Fibroblast of the conjunctiva (primary cell): ENCODE data around the gene PRR7.
"Not testable (repeated sequence)": the region's sequence is repeated elsewhere in the genome, so short reads cannot be mapped to it uniquely, and the experiment has no call there.

ENCODE experiments used
- DNase-seq: peaks from one replicate; pipeline ENCODE4 v3.0.0-alpha.2; 2010; ENCODE audit warnings: low read depth

PRR7 gene, protein sequence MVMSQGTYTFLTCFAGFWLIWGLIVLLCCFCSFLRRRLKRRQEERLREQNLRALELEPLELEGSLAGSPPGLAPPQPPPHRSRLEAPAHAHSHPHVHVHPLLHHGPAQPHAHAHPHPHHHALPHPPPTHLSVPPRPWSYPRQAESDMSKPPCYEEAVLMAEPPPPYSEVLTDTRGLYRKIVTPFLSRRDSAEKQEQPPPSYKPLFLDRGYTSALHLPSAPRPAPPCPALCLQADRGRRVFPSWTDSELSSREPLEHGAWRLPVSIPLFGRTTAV

DNA sequence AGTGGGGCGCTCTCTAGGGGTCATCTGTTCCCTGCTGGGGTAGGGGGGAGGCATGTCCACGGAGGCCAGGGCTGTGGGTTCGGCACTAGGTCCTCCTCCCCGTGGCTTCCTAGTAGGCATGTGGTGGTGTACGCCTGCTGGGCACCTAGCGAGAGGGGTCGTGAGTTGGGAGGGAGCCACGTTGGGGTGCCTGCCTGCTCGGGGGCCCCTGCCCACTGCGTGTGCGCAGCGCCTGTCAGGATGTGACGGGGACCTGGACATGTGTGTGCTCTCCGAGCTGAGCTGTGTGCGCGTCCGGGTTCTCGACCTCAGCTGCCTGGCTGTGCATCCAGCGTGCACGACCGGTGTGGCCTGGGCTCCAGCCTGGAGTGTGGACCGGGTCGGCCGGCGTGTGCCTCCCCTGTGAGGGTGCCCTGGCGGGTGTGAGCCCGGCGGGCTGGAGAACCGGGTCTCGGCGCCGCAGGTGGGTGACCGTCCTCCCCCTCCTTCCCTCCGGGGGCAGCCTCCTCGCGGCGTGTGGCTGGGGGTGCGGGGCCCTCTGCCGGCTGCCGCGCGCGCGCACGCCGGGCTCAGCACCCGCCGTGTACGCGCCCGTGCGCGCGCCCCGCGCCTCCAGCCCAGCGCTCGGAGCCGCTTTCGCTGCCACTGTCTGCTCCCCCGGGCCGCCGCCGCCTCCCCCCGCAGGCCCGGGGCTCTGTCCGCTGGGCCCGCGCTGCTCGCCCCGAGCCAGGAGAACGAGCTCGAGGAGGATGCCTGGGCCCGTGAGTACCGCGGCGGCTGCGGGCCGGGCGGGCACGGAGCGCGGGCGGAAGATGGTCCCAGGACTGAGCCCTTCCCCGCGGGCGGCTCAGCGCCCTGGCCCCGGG lies at the start of gene PRR7:
PRR7 (plus strand) TSS at position 615 of the 866 bp plus-strand sequence. CDS start 8,254 bp downstream, outside the sequence.
- no peak for DNase-seq

DNA sequence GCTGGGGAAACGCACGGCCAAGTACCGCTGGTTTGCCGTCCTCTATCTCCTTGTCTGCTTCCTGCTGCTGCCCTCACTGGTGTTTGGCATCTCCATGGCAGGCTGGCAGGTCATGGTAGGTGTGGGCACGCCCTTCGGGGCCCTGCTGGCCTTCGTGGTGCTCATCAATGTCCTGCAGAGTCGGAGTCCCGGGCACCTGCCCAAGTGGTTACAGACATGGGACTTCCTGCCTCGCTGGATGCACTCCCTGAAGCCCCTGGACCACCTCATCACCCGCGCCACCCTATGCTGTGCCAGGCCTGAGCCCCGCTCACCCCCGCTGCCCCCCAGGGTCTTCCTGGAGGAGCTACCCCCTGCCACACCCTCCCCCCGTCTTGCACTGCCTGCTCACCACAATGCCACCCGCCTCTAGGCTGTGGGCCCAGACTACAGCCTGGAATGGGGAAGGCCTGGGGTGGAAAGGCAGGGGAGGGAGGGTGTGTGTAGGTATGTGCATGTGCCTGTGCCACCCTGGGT lies 48.7 kb upstream of the PRR7 start:
- DNase-seq = no peak

DNA sequence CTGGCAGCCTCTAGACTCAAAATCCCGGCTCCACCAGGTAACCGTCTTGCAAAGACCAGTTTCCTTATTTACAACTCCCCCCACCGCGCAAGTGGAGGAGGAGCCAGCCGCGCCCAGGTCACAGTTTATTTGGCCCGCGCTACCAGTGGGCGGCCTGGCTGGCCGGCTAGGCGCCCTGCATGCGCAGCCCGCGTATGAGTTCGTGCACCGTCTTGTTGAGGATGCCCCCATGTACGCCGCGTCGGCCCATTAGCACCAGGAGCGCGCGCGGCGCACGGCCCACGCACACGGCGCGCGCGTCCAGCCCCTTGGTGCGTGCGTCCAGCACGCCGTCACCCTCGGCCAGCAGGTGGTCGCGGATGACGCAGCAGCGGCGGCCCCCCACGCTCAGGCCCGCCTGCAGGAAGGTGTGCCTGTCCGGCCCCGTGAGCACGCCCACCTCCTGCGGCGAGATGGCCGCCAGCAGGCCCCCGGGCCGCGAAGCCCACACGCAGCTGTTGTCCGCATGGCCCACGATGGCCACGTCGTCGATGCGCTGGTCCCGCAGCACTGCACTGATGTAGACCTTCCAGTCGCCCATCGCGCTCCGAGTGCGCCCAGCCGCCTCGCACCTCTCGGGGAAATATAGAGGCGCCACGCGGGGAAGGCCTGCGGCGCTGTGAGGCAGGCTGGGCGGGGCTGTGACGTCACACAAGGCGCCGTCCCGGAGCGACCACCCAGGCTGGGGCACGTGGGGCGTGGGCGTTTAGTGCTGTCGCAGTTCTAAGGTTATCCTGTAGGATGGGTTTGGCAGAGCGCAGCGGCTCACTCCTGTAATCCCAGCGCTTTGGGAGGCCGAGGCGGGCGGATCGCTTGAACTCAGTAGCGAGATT lies 46.4 kb upstream of the PRR7 start, which contains the start of gene PFN3:
PFN3 (minus strand) TSS at position 665 of the 872 bp plus-strand sequence; CDS start at position 580, 85 bp downstream.
- DNase-seq = no peak

DNA sequence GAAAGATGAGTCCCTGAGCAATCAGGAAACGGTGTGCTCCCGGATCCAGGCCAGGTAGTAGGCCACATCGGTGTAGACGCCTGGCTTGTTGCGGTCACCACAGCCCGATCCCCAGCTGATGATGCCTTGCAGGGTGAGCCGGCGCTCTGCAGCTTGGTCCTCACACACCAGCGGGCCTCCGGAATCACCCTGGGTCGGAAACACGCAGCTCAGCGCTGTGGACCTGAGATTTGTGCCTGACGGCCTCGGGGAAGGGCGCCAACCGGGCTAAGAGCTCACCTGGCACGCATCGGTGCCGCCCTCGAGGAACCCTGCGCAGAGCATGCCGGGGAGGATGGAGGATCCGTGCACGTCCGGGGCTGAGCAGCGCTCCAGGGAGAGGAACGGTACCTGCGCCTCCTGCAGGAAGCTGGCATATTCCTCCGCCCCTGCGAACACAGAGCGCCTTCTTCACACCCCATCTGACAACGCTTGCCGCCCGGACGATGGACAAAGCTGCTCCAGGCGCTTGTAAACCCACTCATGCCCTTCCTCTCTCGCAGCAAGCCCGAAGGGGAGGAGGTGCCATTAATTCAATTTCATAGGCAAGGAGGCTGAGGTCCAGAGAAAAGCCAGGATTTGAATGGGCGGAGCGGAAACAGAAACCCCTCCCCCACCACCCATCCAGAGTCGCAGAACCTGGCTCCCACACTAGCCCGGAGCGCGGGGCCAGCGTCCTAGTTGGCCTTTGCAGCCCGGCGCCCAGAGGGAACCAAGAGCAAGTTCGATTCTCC lies 44.2 kb upstream of the PRR7 start:
- DNase-seq = no peak

DNA sequence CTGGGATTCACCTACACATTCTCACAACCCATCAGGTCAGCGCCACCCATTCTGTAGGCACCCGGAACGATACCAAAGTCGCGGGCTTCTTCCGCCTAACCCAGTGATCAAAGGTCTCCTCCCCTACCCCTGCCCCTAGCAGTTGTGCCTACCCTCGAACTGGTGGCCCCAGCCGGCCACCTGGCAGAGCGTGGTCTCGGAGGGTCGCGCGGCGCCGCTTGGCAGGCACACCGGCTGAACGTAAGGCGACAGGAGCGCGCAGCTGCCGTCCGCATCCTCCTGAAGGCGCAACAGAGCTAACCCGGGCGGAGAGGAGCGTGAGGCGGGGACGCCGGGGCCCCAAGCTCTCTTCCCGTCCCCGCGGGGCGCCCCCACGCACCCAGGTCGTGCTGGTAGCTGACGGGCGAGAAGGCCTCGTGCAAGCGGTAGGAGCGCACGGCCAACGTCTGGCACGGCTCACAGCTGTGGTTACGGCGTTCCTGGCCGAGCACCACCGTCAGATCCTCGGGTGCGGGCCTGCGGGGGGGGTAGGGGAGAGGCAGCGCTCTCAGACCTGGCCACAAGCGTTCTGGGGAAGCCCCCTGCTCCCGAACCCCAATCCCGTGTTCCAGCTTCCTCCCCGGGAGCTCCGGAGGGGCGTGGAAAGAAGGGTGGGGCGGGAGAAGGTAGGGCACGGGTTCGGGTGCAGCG lies 43.4 kb upstream of the PRR7 start:
- no peak for DNase-seq

DNA sequence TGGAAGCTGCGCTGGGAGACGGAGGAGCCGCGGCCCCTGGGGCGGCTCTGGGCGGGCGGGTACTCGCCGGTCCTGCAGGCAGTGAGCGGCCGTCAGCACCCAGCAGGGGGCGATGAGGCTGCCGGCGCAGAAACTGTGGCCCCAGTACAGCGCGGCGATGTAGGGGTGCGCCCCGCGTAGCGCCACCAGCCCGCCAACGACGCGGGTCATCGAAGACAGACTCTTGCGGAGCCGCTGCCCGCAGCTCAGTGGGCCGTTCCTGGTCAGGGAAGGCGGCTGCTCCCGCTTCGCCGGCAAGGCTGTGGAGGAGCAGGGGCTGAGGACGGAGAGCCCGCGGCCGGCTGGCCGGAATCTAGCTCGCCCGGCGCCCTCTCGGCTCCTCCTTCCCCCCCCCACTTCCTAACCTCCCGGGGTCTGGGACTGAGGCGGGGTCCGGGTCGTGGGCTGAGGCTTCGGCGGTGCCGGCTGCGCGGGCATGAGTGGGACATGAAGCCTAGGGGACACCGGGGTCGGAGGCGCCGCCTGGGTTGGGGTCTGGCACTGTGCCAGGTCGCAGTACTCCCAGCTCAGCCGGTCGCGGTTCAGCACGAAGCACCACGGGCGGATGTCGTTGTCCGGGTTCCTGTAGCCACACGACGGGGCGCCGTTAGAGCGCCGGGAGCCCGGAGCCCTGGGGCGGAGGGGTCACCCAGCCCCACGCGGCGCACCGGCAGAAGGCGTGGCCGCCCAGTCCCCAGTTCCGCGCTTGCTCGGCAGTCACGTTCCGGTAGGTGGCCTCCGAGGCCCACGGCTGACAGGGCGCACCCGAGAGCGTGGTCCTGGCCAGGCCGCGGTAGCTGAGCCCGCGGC lies 42.6 kb upstream of the PRR7 start:
- DNase-seq = peak; percentile 56

DNA sequence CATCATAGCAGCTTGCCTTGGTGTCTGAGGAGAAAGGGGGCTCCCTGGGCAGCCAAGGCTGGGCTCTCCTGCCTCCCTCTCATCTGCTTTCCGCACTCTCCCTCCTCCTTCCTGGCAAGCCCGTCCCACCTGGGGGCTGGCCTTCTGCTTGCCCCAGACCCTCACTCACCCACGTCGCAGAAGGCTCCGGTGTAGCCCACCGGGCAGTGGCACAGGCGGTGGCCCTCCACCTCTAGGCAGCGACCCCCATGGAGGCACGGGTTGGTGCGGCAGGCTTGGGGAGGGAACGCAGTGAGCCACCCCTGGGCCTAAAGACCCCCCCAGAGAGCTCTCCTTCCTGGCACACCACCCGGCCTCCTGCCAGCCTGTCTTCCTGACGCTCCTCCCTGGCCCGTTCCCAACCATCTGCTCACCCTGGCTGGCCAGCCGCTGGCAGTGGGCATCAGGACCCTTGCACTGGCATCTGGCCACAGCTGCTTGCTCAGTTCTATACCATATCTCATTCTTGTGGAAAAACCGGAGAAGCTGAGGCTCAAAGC lies 41.9 kb upstream of the PRR7 start:
- DNase-seq = no peak

DNA sequence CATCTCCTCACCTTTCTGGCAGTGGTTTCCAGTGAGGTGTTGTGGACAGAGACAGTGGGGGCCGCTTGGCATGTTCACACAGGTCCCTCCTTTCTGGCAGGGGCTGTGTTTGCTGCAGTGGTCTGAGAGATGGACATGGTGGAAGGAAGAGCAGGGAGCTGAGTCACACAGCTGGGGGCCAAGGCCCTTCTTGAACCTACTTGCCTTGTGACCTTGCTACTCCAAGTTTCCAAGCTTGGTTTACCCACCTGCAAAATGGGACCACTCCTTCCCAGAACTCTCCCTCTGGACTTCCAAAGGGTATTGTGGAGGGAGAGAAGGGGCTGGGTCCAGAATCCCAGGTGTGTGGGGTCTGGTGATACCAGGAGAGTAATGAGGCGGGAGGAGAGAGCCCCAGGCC lies 41.3 kb upstream of the PRR7 start:
- no peak for DNase-seq

DNA sequence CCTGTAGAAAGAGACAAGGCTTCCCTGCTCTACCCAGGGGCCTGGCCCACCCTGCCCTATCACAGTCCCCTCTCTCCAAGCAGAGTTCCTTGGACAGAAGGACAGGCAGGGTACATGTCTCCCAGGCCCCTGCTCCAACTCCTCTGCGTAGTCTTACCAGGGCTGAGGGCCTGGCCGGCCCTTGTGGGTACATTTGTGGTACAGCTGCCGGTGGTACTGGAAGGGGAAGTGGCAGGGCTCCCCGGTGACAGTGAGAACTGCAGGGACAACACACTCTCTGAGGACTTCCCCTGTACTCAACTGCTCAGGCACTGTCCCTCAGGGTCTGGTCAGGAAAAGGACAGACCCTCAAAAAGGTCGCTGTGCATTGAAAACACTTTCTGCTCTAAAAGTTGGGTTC lies 40.8 kb upstream of the PRR7 start:
- no peak for DNase-seq

DNA sequence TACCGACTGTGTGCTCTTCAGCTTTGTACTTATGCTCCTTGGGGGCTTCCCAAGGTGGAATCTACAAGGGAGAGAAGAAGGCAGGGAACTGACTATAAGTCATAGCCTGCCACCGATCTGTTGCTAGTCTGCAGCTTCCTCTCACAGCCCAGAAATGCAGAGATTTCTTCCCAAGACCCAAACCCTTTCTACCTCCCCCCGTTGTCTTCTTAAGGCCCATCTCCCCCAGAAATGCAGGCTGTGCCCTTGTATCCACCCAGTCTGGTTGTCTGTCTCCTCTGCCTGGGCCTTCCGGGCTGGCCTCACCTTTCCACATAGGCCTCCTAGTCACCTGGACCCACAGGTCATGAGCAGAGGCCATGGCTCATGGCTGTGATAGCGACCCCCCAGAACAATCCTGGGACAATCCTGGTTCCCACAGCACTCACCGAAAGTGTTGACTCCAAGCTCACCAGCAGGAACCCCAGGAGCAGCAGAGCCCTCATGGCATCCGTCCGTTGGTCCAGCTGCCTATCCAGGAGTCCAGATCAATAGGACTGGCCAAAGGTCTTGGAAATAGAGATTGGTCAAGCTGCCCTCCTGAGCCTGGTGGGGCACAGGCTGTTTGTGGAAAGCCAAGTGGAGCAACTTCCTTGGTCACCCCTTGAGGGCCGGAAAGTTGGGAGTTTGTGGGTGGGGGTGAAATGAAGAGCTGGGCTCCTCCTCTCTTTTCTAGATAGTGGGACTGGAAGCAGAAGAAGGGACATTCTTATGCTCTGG lies 37.4 kb upstream of the PRR7 start, which contains the start of gene F12:
F12 (minus strand) TSS at position 522 of the 759 bp plus-strand sequence; CDS start at position 485, 37 bp downstream.
- no peak for DNase-seq

DNA sequence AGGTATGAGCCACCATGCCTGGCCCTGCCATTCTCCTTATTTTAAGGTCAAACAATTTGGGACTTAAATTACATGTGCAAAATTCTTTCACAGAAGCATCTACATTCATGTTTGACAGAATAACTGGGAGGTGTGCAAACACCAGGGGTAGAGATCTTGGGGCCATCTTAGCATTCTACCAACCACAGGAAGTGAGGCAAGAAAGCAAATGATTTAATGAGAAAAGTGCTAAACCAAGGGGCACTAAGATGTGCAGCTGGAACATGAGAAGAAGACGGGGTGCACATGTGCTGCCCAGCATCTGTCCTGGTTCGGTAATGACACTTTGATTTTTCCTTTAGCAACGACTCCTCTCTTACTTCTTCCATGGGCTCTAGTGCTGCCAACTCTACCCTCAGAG lies 36.0 kb upstream of the PRR7 start:
- no peak for DNase-seq

DNA sequence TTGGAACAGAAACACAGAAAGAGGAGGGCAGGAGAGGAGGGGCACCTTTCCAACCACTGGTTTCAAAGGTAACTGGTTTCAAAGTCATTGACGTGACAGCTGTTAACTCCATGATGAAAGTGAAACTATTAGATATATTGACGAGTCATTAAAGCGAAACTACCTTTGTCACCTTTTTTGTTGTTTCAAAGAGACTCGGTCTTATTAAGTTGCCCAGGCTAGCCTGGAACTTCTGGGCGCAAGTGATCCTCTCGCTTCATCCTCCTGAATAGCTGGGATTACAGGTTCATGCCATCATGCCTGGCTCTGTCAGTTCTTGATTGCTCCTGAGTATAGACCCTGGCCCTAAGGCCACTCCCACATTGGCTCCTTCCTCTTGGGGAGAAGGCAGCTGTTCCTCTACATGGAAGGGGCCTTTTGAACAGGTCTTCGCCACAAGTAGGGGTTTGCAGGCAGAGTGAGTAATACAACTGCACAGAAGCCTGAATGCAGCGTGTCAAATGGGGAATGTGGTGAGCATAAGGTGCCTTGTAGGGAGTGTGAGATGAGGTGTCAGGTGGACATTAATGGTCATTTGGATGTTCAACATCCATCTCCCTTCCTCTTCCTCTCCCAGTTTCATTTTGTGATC lies 33.9 kb upstream of the PRR7 start:
- no peak for DNase-seq

DNA sequence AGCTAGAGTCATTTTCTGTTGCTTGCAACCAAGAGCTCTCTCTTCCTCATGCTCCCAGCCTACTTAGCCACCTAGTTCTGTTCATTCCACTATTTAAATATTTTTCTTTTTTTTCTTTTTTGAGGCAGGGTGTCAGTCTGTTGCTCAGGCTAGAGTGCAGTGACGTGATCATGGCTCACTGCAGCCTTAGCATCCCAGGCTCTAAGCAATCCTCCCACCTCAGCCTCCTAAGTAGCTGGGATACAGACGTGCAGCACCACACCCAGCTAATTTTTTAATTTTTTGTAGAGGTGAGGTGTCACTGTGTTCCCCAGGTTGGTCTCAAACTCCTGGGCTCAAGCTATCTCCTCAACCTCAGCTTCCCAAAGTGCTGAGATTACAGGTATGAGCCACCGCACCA lies 32.1 kb upstream of the PRR7 start:
- DNase-seq = no peak

DNA sequence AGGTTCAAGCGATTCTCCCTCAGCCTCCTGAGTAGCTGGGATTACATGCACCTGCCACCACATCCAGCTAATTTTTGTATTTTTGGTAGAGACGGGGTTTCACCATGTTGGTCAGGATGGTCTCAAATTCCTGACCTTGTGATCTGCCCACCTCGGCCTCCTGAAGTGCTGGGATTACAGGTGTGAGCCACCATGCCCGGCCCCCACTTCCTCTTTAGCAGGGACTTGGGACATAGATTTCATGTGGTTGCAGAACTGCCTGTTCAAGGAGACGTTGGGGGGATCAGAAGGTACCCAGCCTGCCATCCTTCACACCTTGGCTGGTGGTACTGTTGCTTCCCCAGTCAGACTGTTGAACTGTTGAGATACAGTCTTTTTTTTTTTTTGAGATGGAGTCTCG lies 29.5 kb upstream of the PRR7 start:
- not testable (repeated sequence) for DNase-seq

DNA sequence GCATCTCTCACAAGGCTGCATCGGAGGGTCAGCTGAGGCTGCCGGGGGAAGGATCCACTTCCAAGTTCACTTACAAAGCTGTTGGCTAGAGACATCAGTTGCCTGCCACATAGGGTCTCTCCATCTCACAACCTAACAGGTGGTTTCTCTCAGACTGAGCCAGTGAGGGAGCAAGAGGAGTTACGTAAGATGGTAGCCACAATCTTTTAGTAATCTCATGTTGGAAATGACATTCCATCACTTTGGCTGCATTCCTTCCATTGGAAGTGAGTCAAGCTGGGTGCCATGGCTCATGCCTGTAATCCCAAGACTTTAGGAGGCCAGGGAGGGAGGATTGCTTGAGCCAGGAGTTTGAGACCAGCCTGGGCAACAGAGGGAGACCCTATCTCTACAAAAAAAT lies 27.6 kb upstream of the PRR7 start:
- DNase-seq = no peak

DNA sequence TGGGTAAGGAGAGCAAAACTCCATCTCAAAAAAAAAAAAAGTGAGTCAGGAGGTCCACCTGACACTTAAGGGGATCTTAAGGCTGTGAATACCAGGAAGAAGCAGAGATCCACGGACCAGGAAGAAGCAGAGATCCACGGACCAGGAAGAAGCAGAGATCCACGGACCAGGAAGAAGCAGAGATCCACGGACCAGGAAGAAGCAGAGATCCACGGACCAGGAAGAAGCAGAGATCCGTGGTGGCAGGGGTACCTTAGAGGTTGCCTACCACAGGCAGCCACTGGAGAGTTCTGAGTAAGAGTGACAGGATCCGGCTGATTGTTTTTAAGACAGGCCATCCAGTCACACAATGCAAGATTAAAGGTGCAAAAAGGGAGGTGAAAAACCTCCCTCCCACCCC lies 26.1 kb upstream of the PRR7 start:
- DNase-seq = not testable (repeated sequence)

DNA sequence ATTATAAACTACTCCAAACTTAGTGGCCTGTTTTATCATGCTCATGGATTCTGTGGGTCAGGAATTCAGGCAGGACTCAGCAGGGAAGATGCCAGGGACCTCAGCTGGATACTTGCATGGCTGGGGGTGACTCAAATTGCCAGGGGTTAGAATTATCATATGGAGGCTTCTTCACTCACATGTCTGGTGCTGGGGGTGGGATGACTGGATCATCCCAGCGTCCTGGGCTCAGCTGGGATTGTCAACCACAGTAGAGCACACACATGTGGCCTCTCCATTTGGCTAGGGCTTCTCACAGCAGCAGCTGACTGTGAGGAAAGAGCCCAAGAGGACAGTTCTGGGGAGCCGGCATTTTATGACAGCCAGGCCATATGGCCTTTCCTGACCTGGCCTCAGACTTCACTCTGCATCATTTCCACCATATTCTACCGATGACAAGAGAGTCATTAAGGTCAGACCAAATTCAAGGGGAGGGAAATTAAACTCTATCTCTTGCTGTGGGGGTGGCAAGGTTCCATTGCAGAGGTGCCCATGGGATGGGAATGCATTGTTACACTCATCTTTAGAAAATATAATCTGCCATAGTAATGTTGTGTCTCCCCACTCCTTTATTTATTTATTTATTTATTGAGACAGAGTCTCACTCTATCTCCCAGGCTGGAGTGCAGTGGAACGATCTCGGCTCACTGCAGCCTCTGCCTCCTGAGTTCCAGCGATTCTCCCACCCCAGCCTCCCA lies 25.4 kb upstream of the PRR7 start:
- DNase-seq = no peak
